KMS-11 (cell line): Measurements from ENCODE around the gene CHMP3.

ENCODE experiments used
- H2AFZ ChIP-seq: fragments of 200-600 bp; sonication (generic); 2 replicates; pipeline ENCODE4 v1.6.1; 2016; ENCODE audit warnings: antibody characterized with exemption, mixed run types, low read depth
- H3K27ac ChIP-seq: fragments of 200-600 bp; sonication (generic); 2 replicates; pipeline ENCODE4 v1.6.1; 2016; ENCODE audit warnings: mild to moderate bottlenecking, mixed run types
- H3K27me3 ChIP-seq: fragments of 200-600 bp; sonication (generic); 2 replicates; pipeline ENCODE4 v1.6.1; 2017; ENCODE audit warnings: mild to moderate bottlenecking, low read depth, mixed run types, moderate library complexity; ENCODE audit not compliant: insufficient read depth
- H3K36me3 ChIP-seq: fragments of 200-600 bp; sonication (generic); 2 replicates; pipeline ENCODE4 v1.6.1; 2017; ENCODE audit warnings: mild to moderate bottlenecking, mixed run types; ENCODE audit not compliant: insufficient read depth
- H3K4me1 ChIP-seq: fragments of 200-600 bp; sonication (generic); 2 replicates; pipeline ENCODE4 v1.6.1; 2016; ENCODE audit warnings: mild to moderate bottlenecking, low read depth, mixed run types; ENCODE audit not compliant: poor library complexity, severe bottlenecking
- H3K4me2 ChIP-seq: fragments of 200-600 bp; sonication (generic); 2 replicates; pipeline ENCODE4 v1.7.0; 2016; ENCODE audit warnings: mild to moderate bottlenecking, mixed run types
- H3K4me3 ChIP-seq: fragments of 200-600 bp; sonication (generic); IDR thresholded peaks from 2 replicates; pipeline ENCODE4 v1.6.1; 2017; ENCODE audit warnings: low read depth, low read length, mixed read lengths; ENCODE audit not compliant: insufficient read depth
- H3K79me2 ChIP-seq: fragments of 200-600 bp; sonication (generic); 2 replicates; pipeline ENCODE4 v1.6.1; 2016; ENCODE audit warnings: low read depth, mixed run types; ENCODE audit not compliant: insufficient read depth
- H3K9ac ChIP-seq: fragments of 200-600 bp; sonication (generic); 2 replicates; pipeline ENCODE4 v1.6.1; 2016; ENCODE audit warnings: mild to moderate bottlenecking, mixed run types
- H4K20me1 ChIP-seq: fragments of 200-600 bp; sonication (generic); 2 replicates; pipeline ENCODE4 v1.6.1; 2016; ENCODE audit warnings: mild to moderate bottlenecking, mixed run types; ENCODE audit not compliant: insufficient read depth
- TF ChIP-seq, protein P1 (sequence below): fragments of 200-600 bp; sonication (generic); conservative IDR thresholded peaks from 2 replicates; pipeline ENCODE4 v1.6.1; 2017; ENCODE audit warnings: low read depth, mild to moderate bottlenecking, antibody characterized with exemption, low read length, moderate library complexity, mixed read lengths

CHMP3 gene

DNA sequence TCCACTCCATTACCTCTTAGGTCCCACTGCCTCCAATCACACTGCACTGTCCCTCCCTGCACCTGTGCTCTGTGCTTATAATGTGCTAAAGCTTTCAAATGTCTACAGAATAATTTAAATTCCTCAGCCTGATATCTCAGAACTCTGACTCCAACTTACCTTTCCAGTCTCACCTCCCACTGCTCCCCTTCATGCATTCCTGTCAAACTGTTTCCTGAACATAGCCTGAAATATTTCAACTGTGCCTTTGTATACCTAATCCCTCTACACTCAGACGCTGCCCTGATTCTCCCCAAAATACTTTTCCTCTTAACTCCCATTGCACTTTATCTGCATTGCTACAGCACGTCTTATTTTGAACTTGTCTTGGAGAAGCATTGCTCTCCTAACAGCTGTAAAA lies 40.5 kb downstream of the CHMP3 start:
- H3K4me1 ChIP-seq, result no peaks in the 10 kb centered on the region
- no peak overlapping the region for H3K9ac ChIP-seq
- no peaks in the 10 kb centered on the region for H4K20me1 ChIP-seq
- H3K27me3 ChIP-seq, result no peaks in the 10 kb centered on the region
- H3K36me3 ChIP-seq, result no peaks in the 10 kb centered on the region
- H3K27ac ChIP-seq, result no peak overlapping the region
- TF ChIP-seq, protein P1, sequence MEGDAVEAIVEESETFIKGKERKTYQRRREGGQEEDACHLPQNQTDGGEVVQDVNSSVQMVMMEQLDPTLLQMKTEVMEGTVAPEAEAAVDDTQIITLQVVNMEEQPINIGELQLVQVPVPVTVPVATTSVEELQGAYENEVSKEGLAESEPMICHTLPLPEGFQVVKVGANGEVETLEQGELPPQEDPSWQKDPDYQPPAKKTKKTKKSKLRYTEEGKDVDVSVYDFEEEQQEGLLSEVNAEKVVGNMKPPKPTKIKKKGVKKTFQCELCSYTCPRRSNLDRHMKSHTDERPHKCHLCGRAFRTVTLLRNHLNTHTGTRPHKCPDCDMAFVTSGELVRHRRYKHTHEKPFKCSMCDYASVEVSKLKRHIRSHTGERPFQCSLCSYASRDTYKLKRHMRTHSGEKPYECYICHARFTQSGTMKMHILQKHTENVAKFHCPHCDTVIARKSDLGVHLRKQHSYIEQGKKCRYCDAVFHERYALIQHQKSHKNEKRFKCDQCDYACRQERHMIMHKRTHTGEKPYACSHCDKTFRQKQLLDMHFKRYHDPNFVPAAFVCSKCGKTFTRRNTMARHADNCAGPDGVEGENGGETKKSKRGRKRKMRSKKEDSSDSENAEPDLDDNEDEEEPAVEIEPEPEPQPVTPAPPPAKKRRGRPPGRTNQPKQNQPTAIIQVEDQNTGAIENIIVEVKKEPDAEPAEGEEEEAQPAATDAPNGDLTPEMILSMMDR, result no peak
- H3K79me2 ChIP-seq, result no peaks in the 10 kb centered on the region
- H3K4me3 ChIP-seq, result no peak overlapping the region
- H2AFZ ChIP-seq, result no peak overlapping the region
- no peak overlapping the region for H3K4me2 ChIP-seq

GRCh38 chr2:86521922-86522321 lies 41.3 kb downstream of the CHMP3 start:
- TF ChIP-seq, protein P1, result no peak
- Histone ChIP-seq H3K27me3 (no peaks in the 10 kb centered on the region), H3K4me2 (no peak overlapping the region), H3K79me2 (no peaks in the 10 kb centered on the region), H4K20me1 (no peaks in the 10 kb centered on the region), H2AFZ (no peak overlapping the region), H3K4me1 (no peaks in the 10 kb centered on the region), H3K4me3 (no peak overlapping the region), H3K9ac (no peak overlapping the region), H3K36me3 (no peaks in the 10 kb centered on the region), H3K27ac (no peak overlapping the region)

GRCh38 chr2:86520153-86520552 lies 43.1 kb downstream of the CHMP3 start:
- Histone ChIP-seq H3K9ac (no peak overlapping the region), H3K27ac (no peak overlapping the region), H3K4me3 (no peak overlapping the region), H3K4me2 (no peak overlapping the region), H3K27me3 (no peaks in the 10 kb centered on the region), H4K20me1 (no peaks in the 10 kb centered on the region), H2AFZ (no peak overlapping the region), H3K79me2 (no peaks in the 10 kb centered on the region), H3K36me3 (no peaks in the 10 kb centered on the region), H3K4me1 (no peaks in the 10 kb centered on the region)
- TF ChIP-seq, protein P1, result no peak

DNA sequence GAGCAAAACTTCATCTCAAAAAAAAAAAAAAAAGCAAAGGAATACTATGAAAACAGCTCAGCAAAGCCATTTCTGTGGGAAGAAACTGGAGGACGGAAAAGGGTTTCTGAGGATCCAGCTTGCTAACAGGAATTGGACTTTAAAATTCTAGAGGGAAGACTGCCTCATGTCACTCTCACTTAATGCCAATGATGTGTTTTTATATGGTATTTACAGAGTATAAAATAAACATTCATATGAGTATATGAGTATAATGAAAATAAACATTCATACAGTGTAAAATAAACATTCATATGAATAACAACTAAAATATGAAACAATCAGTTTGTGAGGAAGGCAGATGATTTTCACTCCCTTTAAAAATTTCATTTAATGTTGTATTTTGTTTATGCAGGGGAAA lies 43.9 kb downstream of the CHMP3 start:
- Histone ChIP-seq H3K79me2 (no peaks in the 10 kb centered on the region), H4K20me1 (no peaks in the 10 kb centered on the region), H3K36me3 (no peaks in the 10 kb centered on the region), H3K9ac (no peak overlapping the region), H2AFZ (no peak overlapping the region), H3K4me3 (no peak overlapping the region), H3K4me2 (no peak overlapping the region), H3K27me3 (no peaks in the 10 kb centered on the region), H3K4me1 (no peaks in the 10 kb centered on the region), H3K27ac (no peak overlapping the region)
- TF ChIP-seq, protein P1, result no peak

DNA sequence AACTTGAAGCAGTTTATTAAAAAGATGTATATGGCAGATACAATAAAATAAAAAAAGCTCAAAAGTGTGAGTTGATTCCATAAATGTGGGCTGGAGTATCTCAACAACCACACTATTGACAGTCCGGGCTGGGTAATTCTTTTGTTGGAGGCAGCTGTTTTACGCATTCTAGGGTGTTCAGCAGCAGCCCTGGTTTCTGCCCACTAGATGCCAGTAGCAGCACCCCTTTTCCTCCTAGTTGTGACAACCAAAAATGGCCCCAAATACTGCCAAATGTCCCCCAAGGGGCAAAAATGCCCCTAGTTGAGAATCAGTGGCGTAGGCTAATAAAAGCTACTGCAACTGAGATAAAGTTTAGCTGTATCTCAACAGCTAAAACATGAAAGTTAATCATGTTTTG lies 44.8 kb downstream of the CHMP3 start:
- TF ChIP-seq, protein P1, result no peak
- Histone ChIP-seq H3K27ac (no peak overlapping the region), H3K27me3 (no peaks in the 10 kb centered on the region), H3K79me2 (no peaks in the 10 kb centered on the region), H4K20me1 (no peaks in the 10 kb centered on the region), H2AFZ (no peak overlapping the region), H3K4me2 (no peak overlapping the region), H3K36me3 (no peaks in the 10 kb centered on the region), H3K9ac (no peak overlapping the region), H3K4me1 (no peaks in the 10 kb centered on the region), H3K4me3 (no peak overlapping the region)
